AG08395 (cell line): Measurements from ENCODE around the gene RBL1.
"Not testable (repeated sequence)": the region's sequence is repeated elsewhere in the genome, so short reads cannot be mapped to it uniquely, and the experiment has no call there.

ENCODE experiments used
- DNase-seq: peaks from one replicate; pipeline ENCODE4 v3.0.0; 2012; ENCODE audit warnings: mixed read lengths, low spot score

Gene RBL1, protein sequence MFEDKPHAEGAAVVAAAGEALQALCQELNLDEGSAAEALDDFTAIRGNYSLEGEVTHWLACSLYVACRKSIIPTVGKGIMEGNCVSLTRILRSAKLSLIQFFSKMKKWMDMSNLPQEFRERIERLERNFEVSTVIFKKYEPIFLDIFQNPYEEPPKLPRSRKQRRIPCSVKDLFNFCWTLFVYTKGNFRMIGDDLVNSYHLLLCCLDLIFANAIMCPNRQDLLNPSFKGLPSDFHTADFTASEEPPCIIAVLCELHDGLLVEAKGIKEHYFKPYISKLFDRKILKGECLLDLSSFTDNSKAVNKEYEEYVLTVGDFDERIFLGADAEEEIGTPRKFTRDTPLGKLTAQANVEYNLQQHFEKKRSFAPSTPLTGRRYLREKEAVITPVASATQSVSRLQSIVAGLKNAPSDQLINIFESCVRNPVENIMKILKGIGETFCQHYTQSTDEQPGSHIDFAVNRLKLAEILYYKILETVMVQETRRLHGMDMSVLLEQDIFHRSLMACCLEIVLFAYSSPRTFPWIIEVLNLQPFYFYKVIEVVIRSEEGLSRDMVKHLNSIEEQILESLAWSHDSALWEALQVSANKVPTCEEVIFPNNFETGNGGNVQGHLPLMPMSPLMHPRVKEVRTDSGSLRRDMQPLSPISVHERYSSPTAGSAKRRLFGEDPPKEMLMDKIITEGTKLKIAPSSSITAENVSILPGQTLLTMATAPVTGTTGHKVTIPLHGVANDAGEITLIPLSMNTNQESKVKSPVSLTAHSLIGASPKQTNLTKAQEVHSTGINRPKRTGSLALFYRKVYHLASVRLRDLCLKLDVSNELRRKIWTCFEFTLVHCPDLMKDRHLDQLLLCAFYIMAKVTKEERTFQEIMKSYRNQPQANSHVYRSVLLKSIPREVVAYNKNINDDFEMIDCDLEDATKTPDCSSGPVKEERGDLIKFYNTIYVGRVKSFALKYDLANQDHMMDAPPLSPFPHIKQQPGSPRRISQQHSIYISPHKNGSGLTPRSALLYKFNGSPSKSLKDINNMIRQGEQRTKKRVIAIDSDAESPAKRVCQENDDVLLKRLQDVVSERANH

DNA sequence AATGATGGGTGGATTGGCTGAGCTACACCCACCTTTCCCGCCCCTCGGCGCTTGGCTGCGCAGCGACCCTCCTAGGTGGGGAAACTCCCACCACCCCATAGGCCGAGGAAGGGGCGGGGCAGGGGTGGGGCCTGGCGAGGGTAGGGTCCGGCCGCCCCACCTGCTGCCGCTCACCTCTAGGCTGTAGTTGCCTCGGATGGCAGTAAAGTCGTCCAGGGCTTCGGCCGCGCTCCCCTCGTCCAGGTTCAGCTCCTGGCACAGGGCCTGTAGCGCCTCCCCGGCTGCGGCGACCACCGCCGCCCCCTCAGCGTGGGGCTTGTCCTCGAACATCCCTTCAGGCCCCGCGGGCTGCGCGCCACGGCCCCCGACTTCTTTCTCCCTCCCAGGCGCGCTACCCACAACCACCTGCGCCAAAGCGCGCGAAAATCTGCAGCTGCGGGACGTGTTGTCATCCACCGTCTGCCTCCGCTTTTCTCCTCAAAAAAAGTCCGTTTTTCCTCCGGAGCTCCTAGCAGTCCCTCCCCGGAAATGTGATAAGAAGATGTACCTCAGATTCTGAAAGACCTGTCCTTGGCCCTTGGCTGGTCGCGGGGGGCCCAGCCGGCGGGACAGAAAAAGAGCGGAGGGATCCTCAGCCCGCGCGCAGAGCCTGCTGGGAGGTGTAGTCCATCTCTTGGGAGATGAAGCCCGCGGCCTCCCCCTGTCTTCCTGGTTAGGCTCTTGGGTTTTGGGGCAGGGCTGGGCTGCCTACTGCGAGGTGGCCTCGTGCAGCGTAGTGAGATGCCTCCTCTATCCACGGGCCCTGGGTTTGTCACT is at the start of gene RBL1:
Gene RBL1 (minus strand): TSS at position 399 of the 816 bp plus-strand sequence. CDS start 69 bp downstream, at position 330.
- DNase-seq: peak; percentile 86

GRCh38 chr20:37144856-37145404 is 49.1 kb upstream of the RBL1 start:
- no peak for DNase-seq

GRCh38 chr20:37142708-37143107 is 46.9 kb upstream of the RBL1 start:
- DNase-seq: no peak

DNA sequence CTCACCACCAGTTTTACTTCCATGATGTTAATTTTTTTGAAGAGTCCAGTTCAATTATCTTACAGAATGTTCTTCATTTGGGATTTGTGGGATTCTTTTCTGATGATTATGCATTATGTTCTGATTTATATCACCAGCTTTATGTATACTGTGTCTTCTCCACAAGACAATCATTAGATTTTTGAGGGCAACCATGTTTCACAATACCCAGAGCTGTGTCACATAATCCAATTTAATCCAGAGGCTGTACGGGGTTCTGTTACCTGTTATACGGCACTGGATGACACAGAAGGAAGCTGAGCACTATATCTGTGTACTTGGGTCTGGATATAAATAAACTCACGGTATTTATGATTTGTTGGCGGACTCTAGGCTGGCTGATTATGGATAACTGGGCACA is 41.8 kb upstream of the RBL1 start:
- DNase-seq: no peak

GRCh38 chr20:37133952-37134351 is 38.2 kb upstream of the RBL1 start:
- no peak for DNase-seq

DNA sequence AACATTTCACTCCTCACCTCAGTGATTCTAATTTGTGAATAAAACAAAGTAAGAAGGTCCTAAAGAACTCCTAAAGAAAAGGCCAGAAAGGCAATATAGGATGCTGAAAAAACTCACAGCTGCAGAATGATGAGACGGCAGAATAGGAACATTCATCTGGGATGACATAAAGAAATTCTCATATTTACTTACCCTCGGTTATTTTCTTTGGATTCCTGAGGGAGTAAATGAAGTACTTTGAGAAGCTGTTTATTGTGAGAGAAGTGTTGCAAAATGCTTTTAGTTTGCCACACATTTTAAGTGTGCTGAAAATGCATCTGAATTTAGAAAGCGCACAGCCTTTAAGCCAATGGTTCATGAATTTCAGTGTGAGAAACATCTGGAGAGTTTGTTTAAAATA is 35.7 kb upstream of the RBL1 start:
- DNase-seq: no peak

GRCh38 chr20:37128803-37129202 is 33.0 kb upstream of the RBL1 start:
- DNase-seq: no peak

- DNase-seq: not testable (repeated sequence)
These were observed 30.5 kb upstream of the RBL1 start for GRCh38 chr20:37126290-37126689.

GRCh38 chr20:37123441-37123840 is 27.6 kb upstream of the RBL1 start:
- no peak for DNase-seq

- no peak for DNase-seq
These were observed 24.7 kb upstream of the RBL1 start for GRCh38 chr20:37120497-37120896.

- no peak for DNase-seq
These were observed 23.7 kb upstream of the RBL1 start for GRCh38 chr20:37119356-37120036.

GRCh38 chr20:37114012-37114411 is 18.2 kb upstream of the RBL1 start:
- DNase-seq: no peak

GRCh38 chr20:37111926-37112455 is 16.2 kb upstream of the RBL1 start:
- DNase-seq: no peak

DNA sequence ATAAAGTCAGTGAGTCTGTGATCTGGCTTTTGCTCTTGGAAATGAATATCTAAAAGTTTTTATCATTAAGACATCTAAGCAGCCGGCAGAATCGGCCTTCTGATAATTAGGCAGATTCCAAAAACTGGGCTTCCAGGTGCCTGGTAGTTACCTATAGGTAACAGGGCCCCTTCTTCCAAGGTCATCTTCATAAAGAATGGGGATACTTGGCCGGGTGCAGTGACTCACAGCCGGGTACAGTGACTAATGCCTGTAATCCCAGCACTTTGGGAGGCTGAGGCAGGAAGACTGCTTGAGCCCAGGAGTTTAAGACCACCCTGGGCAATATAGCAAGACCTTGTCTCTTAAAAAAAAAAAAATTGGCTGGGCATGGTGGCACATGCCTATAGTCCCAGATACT is 12.9 kb upstream of the RBL1 start:
- no peak for DNase-seq

- DNase-seq: no peak
These were observed 6.8 kb upstream of the RBL1 start for GRCh38 chr20:37102571-37102970.

GRCh38 chr20:37096415-37097041 is 731 bp upstream of the RBL1 start:
- DNase-seq: no peak

GRCh38 chr20:37095108-37095598 is 644 bp downstream of the RBL1 start:
- peak; percentile 16 for DNase-seq

DNA sequence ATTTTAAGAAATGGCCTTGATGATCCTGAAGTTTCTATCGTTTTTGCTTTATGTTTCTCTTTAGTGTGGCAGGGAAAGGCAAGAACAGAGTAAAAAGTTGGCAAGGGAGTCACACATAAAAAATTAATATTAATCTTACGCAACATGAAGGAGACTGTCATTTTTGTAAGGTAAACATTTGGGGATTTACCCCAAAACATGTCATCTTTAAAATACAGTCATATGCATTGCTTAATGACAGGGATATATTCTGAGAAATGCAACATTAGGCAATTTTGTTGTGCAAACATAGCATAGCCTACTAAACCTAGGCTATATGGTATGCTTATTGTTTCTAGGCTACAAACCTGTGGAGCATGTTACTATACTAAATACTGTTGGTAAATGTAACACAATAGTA is 5.4 kb downstream of the RBL1 start:
- DNase-seq: no peak

DNA sequence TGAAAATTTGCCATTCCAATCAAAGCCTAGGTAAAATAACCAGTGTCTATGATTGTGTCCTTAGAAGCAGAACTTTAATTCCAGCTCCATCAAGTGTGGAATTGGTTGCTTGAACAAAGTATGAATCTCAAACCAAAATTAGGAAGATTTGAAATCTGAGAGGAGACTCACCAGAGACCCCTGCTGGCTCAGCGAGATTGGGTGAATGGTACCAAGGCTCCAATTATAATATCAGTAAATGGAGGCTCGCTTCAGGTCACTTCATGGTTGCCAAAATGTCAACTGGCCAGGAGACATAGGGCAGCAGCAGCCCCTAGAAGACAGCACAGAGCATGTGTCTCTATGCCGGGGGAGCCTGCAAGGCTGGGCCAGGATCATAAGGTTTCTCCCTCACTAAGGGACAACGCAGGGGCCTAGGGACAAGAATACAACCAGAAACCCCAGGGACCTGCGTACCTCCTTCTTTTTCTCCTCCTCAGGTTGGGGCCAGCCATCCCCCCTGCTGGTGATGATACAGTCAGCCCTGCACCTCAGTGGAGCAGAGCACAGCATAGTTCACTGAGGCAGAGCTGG is 14.0 kb downstream of the RBL1 start:
- no peak for DNase-seq

DNA sequence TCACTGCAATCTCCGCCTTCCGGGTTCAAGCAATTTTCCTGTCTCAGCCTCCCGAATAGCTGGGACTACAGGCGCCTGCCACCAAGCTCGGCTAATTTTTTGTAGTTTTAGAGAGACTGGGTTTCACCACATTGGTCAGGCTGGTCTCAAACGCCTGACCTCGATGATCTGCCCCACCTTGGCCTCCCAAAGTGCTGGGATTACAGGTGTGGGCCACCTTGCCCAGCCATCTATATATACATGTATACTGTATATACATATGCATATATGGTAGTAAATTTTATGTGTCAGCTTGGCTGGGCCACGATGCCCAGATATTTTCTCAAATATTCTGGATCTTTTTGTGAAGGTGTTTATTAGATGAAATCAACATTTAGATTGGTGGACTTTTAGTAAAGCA is 18.8 kb downstream of the RBL1 start:
- DNase-seq: no peak
